ENCODE results near the gene SYT7.

Gene SYT7

GRCh38 chr11:61593151-61593550 is 12.3 kb upstream of the SYT7 start:
- Histone ChIP-seq H3K36me3 (no peaks in the 10 kb centered on the region), H3K4me3 (ENCODE audit: low read depth in 1 of 2, low read length in 1 of 2) (no peak overlapping the region), H3K9me3 (no peaks in the 10 kb centered on the region), H3K27me3 (peaks cover 74% of the 10 kb centered on the region), H3K4me1 (ENCODE audit: control insufficient read depth in 1 of 2, insufficient read depth in 1 of 2, low read depth in 1 of 2, low read length in 1 of 2) (peaks cover 0 to 3% of the 10 kb centered on the region in 2 experiments), H3K27ac (no peak overlapping the region)
- no peak for TF ChIP-seq CTCF (IDR thresholded peaks at IDR 0.05)

- Histone ChIP-seq H3K9me3 (no peaks in the 10 kb centered on the region), H3K4me1 (ENCODE audit: control insufficient read depth in 1 of 2, insufficient read depth in 1 of 2, low read depth in 1 of 2, low read length in 1 of 2) (peaks cover 0 to 9% of the 10 kb centered on the region in 2 experiments), H3K4me3 (ENCODE audit: low read depth in 1 of 2, low read length in 1 of 2) (no peak overlapping the region), H3K27me3 (peaks cover 74% of the 10 kb centered on the region), H3K36me3 (no peaks in the 10 kb centered on the region), H3K27ac (no peak overlapping the region)
- no peak for TF ChIP-seq CTCF (IDR thresholded peaks at IDR 0.05)
Measured at GRCh38 chr11:61592176-61592575, 11.3 kb upstream of the SYT7 start.

GRCh38 chr11:61589961-61590360 is 9.1 kb upstream of the SYT7 start:
- H3K27me3 ChIP-seq = peaks cover 91% of the 10 kb centered on the region

GRCh38 chr11:61588728-61589191 is 7.9 kb upstream of the SYT7 start:
- Histone ChIP-seq H3K36me3 (no peaks in the 10 kb centered on the region), H3K9me3 (no peaks in the 10 kb centered on the region), H3K4me3 (ENCODE audit: low read depth in 1 of 2, low read length in 1 of 2) (no peak overlapping the region), H3K27ac (no peak overlapping the region), H3K27me3 (peaks cover 91% of the 10 kb centered on the region), H3K4me1 (ENCODE audit: control insufficient read depth in 1 of 2, insufficient read depth in 1 of 2, low read depth in 1 of 2, low read length in 1 of 2) (peaks cover 0 to 9% of the 10 kb centered on the region in 2 experiments)
- no peak for TF ChIP-seq CTCF (IDR thresholded peaks at IDR 0.05)

More at GRCh38 chr11:61589961-61590360, 9.1 kb upstream of the SYT7 start:
- TF ChIP-seq CTCF (IDR thresholded peaks at IDR 0.05) = no peak
- Histone ChIP-seq H3K4me3 (ENCODE audit: low read depth in 1 of 2, low read length in 1 of 2) (no peak overlapping the region), H3K27ac (no peak overlapping the region), H3K4me1 (ENCODE audit: control insufficient read depth in 1 of 2, insufficient read depth in 1 of 2, low read depth in 1 of 2, low read length in 1 of 2) (peaks cover 0 to 9% of the 10 kb centered on the region in 2 experiments), H3K9me3 (no peaks in the 10 kb centered on the region), H3K36me3 (no peaks in the 10 kb centered on the region)

- no peaks in the 10 kb centered on the region for H3K36me3 ChIP-seq
- H3K27ac ChIP-seq = no peak overlapping the region
- peaks cover 94% of the 10 kb centered on the region for H3K27me3 ChIP-seq
- H3K9me3 ChIP-seq = no peaks in the 10 kb centered on the region
- no peak for TF ChIP-seq CTCF (IDR thresholded peaks at IDR 0.05)
- H3K4me3 ChIP-seq (ENCODE audit: low read depth in 1 of 2, low read length in 1 of 2) = no peak overlapping the region
- H3K4me1 ChIP-seq (ENCODE audit: control insufficient read depth in 1 of 2, insufficient read depth in 1 of 2, low read depth in 1 of 2, low read length in 1 of 2) = peaks cover 0 to 9% of the 10 kb centered on the region in 2 experiments
Measured at GRCh38 chr11:61587951-61588727, 7.3 kb upstream of the SYT7 start.
